GM12892 (cell line): ENCODE results near the gene GOLGA3.

ENCODE experiments used
- POLR2A ChIP-seq: IDR thresholded peaks from 2 replicates; pipeline ENCODE4 v1.6.1; 2011; ENCODE audit warnings: low read depth, low read length, control low read depth
- POLR2AphosphoS5 ChIP-seq: IDR thresholded peaks from 2 replicates; pipeline ENCODE4 v1.6.1; 2011; ENCODE audit warnings: low read depth, low read length, control low read depth

- TF ChIP-seq POLR2A (no peak), POLR2AphosphoS5 (no peak)
Observed at GRCh38 chr12:132804426-132804861, 24.2 kb downstream of the GOLGA3 start.
